ENCODE measurements around the gene SMS. TPM values are rescaled to one million over a fixed set of nuclear protein-coding genes. Genes with fewer than 3 reads are reported as not detected.

The SMS gene
- total RNA-seq, 2 experiments from 2014 or later, result 64.9 to 86.3 TPM

DNA sequence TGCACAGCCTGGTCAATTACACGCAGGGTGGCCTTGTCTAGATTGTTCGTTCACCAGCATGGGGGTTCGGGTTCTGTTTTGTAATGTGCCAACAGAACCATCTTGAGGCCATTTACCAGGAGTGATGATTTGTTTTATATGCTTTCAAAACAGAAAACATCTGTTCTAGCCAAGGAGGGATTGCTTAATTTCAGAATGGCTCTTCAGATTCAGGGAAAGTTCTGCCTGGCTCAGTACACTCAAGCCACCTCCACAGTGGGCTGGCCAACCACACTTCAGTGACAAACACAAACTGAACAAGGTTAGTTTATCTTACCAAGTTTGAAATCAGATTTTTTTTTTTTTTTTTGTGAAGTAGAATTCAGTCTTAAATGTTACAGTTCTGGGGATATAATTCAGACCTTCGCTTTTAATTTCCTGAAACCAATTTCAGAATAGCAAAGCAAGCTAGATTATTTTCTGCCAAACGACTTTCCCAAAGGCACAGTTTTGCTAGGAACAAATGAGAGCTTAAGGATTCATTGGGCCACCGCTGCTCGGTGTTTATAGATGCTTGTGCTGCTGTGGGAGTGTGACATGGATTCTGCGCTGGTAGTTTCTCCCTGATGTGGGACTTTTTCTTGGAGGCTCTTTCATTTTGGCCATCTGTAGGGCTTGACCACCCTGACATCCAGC is 23.4 kb downstream of the SMS start:
- CTCF ChIA-PET (ENCODE audit: unreplicated experiment), result no interaction called here
- no peaks in the 10 kb centered on the region; the same call in 1 of the 2 replicates for H4K20me1 ChIP-seq (ENCODE audit: insufficient read depth, low read length)
- no peak for TF ChIP-seq EZH2phosphoT487 (IDR thresholded peaks at IDR 0.05; ENCODE audit: borderline replicate concordance, low read depth, low read length)
- TF ChIP-seq, protein P1, sequence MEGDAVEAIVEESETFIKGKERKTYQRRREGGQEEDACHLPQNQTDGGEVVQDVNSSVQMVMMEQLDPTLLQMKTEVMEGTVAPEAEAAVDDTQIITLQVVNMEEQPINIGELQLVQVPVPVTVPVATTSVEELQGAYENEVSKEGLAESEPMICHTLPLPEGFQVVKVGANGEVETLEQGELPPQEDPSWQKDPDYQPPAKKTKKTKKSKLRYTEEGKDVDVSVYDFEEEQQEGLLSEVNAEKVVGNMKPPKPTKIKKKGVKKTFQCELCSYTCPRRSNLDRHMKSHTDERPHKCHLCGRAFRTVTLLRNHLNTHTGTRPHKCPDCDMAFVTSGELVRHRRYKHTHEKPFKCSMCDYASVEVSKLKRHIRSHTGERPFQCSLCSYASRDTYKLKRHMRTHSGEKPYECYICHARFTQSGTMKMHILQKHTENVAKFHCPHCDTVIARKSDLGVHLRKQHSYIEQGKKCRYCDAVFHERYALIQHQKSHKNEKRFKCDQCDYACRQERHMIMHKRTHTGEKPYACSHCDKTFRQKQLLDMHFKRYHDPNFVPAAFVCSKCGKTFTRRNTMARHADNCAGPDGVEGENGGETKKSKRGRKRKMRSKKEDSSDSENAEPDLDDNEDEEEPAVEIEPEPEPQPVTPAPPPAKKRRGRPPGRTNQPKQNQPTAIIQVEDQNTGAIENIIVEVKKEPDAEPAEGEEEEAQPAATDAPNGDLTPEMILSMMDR (conservative IDR thresholded peaks at IDR 0.05; ENCODE audit: low read length), result no peak

DNA sequence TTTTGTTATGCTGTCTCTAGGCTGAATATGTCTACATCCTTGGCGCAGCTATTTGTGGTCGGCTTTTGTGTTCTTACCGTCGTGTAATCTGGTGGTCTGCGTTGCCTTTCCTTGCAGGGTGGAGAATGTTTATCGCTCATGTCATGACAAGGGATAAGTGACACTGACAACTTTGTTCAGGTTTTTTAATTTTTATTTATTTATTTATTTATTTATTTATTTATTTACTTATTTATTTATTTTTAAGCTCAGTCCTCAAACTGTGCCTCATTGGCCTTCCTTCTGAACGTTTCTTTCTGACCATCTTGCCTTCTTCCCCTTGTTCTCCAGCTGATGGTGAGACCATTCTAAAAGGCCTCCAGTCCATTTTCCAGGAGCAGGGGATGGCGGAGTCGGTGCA is 26.4 kb downstream of the SMS start:
- TF ChIP-seq, protein P1 (conservative IDR thresholded peaks at IDR 0.05; ENCODE audit: low read length), result no peak
- no peak for TF ChIP-seq EZH2phosphoT487 (IDR thresholded peaks at IDR 0.05; ENCODE audit: borderline replicate concordance, low read depth, low read length)
- Histone ChIP-seq H3K4me3 (ENCODE audit: low read depth, low read length, poor library complexity, severe bottlenecking) (no peak overlapping the region), H3K9me2 (ENCODE audit: insufficient read depth, low read length) (no peaks in the 10 kb centered on the region), H3K79me2 (ENCODE audit: insufficient read depth, low read depth, low read length) (peaks cover 27% of the 10 kb centered on the region; the same call in 1 of the 2 replicates), H4K20me1 (ENCODE audit: insufficient read depth, low read length) (no peaks in the 10 kb centered on the region; the same call in 1 of the 2 replicates), H2AFZ (ENCODE audit: low read length) (no peak overlapping the region), H3K36me3 (ENCODE audit: insufficient read depth, low read length) (peaks cover 21% of the 10 kb centered on the region), H3K27ac (ENCODE audit: low read depth, low read length, poor library complexity, severe bottlenecking) (no peak overlapping the region), H3K4me2 (ENCODE audit: low read length) (no peak overlapping the region), H3K4me1 (ENCODE audit: insufficient read depth, low read length, poor library complexity, severe bottlenecking) (no peaks in the 10 kb centered on the region), H3K9me3 (ENCODE audit: low read length) (no peaks in the 10 kb centered on the region)
- no peak for DNase-seq (ENCODE audit: low spot score)
- intact Hi-C loops (cut with micrococcal nuclease; ENCODE audit: unreplicated experiment), result no loop called here
- CTCF ChIA-PET (ENCODE audit: unreplicated experiment), result no interaction called here
- POLR2A ChIA-PET, result no interaction called here
- BruUV-seq (replicated peaks), result no TSS peak

More for the DNA sequence above, 23.4 kb downstream of the SMS start:
- no TSS peak for BruUV-seq (replicated peaks)
- H2AFZ ChIP-seq (ENCODE audit: low read length), result no peak overlapping the region
- H3K9me3 ChIP-seq (ENCODE audit: low read length), result no peaks in the 10 kb centered on the region
- peaks cover 18% of the 10 kb centered on the region for H3K36me3 ChIP-seq (ENCODE audit: insufficient read depth, low read length)
- H3K4me1 ChIP-seq (ENCODE audit: insufficient read depth, low read length, poor library complexity, severe bottlenecking), result no peaks in the 10 kb centered on the region
- DNase-seq (ENCODE audit: low spot score), result no peak
- no peaks in the 10 kb centered on the region for H3K9me2 ChIP-seq (ENCODE audit: insufficient read depth, low read length)
- H3K4me2 ChIP-seq (ENCODE audit: low read length), result no peak overlapping the region
- no peak overlapping the region for H3K27ac ChIP-seq (ENCODE audit: low read depth, low read length, poor library complexity, severe bottlenecking)
- intact Hi-C loops (cut with micrococcal nuclease; ENCODE audit: unreplicated experiment), result no loop called here
- POLR2A ChIA-PET, result interaction anchor here (0.7 kb wide), 2 partner anchors 14 to 137 kb away, joined by 3 to 5 read pairs; no protein-coding TSS in a partner anchor
- no peak overlapping the region for H3K4me3 ChIP-seq (ENCODE audit: low read depth, low read length, poor library complexity, severe bottlenecking)
- peaks cover 47% of the 10 kb centered on the region for H3K79me2 ChIP-seq (ENCODE audit: insufficient read depth, low read depth, low read length)

DNA sequence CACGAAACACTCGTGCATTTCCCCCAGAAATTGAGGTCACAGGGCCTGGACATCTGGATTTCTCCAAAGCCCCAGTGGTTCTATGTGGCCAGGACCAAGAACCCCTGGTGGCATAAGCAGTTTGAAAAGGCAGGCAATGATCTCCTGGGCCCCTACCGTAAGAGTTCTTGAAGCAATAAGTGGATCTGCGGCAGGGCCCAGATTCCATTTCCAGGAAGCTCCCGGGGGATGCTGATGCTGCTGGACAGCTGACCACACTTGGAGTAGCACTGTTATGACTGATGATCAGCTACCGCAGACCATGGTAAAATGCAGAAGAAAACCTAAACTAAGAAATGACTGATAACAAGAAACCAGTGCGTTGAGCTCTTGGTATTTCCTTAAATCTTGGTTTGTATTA is 27.8 kb downstream of the SMS start:
- Histone ChIP-seq H3K9me2 (ENCODE audit: insufficient read depth, low read length) (no peaks in the 10 kb centered on the region), H3K36me3 (ENCODE audit: insufficient read depth, low read length) (peaks cover 27% of the 10 kb centered on the region), H4K20me1 (ENCODE audit: insufficient read depth, low read length) (no peaks in the 10 kb centered on the region), H3K79me2 (ENCODE audit: insufficient read depth, low read depth, low read length) (peaks cover 13% of the 10 kb centered on the region; the same call in 1 of the 2 replicates), H3K4me3 (ENCODE audit: low read depth, low read length, poor library complexity, severe bottlenecking) (no peak overlapping the region), H3K9me3 (ENCODE audit: low read length) (no peaks in the 10 kb centered on the region), H3K4me2 (ENCODE audit: low read length) (no peak overlapping the region), H3K27ac (ENCODE audit: low read depth, low read length, poor library complexity, severe bottlenecking) (no peak overlapping the region), H2AFZ (ENCODE audit: low read length) (no peak overlapping the region), H3K4me1 (ENCODE audit: insufficient read depth, low read length, poor library complexity, severe bottlenecking) (no peaks in the 10 kb centered on the region)
- intact Hi-C loops (cut with micrococcal nuclease; ENCODE audit: unreplicated experiment), result no loop called here
- DNase-seq (ENCODE audit: low spot score), result no peak
- ChIA-PET CTCF (ENCODE audit: unreplicated experiment) (no interaction called here), POLR2A (interaction anchor here (0.9 kb wide), 1 partner anchor 11 kb away, joined by 3 read pairs; no protein-coding TSS in a partner anchor)
- TF ChIP-seq, protein P1 (conservative IDR thresholded peaks at IDR 0.05; ENCODE audit: low read length), result no peak
- no peak for TF ChIP-seq EZH2phosphoT487 (IDR thresholded peaks at IDR 0.05; ENCODE audit: borderline replicate concordance, low read depth, low read length)
- no TSS peak for BruUV-seq (replicated peaks)

Data from OCI-LY7 (cell line).